Prostate gland (tissue), 2 donors: ENCODE data around the gene TGIF2.

Source experiments
- CTCF ChIP-seq, 4 experiments: fragments of 200-600 bp in 2 of 4; fragments of 450-650 bp in 2 of 4; sonication (generic) in 2 of 4; IDR thresholded peaks; 1 replicate in 3 of 4; 2 replicates in 1 of 4; pipeline ENCODE4 v1.5.1; 2016 to 2019; ENCODE audit warnings: antibody characterized with exemption in 4 of 4, mild to moderate bottlenecking in 2 of 4, moderate library complexity in 2 of 4
- POLR2AphosphoS5 ChIP-seq: sonication (generic); formaldehyde crosslinking; IDR thresholded peaks from one replicate; pipeline ENCODE4 v1.6.1; 2017; ENCODE audit warnings: antibody characterized with exemption

DNA sequence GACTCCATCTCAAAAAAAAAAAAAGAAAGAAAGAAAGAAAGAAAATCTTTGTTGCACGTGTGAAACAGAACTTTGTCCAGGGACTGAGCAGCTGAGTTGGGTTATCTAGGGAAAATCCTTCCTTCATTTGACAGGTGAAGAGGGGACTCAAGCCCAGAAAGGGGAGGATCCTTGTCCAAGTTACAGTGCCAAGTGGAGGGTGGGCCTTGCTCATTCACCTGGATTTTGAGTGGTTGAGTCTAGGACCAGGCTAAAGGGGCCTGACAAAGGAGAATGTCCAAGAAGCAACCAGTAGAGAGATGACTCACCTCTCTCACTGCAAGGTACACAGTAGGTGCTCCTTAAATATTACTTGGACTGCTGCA, 2.7 kb downstream of the TGIF2 start:
- TF ChIP-seq CTCF (IDR thresholded peaks at IDR 0.05) (no peak), POLR2AphosphoS5 (no peak)
